ENCODE measurements around the gene ANO3. TPM values are rescaled to one million over a fixed set of nuclear protein-coding genes. Genes with fewer than 3 reads are reported as not detected.

ANO3 gene
- total and polyA plus RNA-seq, 4 donors: under 0.01 to 2.0 (median 0.40) TPM

- no peak overlapping the region for H3K9ac ChIP-seq (ENCODE audit: low read depth in 1 of 2, low read length in 2 of 2)
- H3K36me3 ChIP-seq (ENCODE audit: control insufficient read depth in 4 of 4, insufficient read depth in 3 of 4, low read depth in 1 of 4, low read length in 3 of 4): no peaks in the 10 kb centered on the region
- no peak for DNase-seq (ENCODE audit: low spot score)
- TF ChIP-seq EGR1 (IDR thresholded peaks at IDR 0.05; ENCODE audit: low read depth in 2 of 2): no peak
- TF ChIP-seq, protein P1, sequence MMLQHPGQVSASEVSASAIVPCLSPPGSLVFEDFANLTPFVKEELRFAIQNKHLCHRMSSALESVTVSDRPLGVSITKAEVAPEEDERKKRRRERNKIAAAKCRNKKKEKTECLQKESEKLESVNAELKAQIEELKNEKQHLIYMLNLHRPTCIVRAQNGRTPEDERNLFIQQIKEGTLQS (IDR thresholded peaks at IDR 0.05): no peak
- no peak for TF ChIP-seq FOXA1 (IDR thresholded peaks at IDR 0.05)
- no peak for TF ChIP-seq YY1 (IDR thresholded peaks at IDR 0.05)
- no peak for TF ChIP-seq ZBTB33 (IDR thresholded peaks at IDR 0.05)
- TF ChIP-seq NR2F2 (IDR thresholded peaks at IDR 0.05): no peak
- TF ChIP-seq GABPA (IDR thresholded peaks at IDR 0.05 in 1 of 2, conservative IDR thresholded peaks at IDR 0.05 in 1 of 2): no peak
- no peak for TF ChIP-seq MAX (IDR thresholded peaks at IDR 0.05)
- TF ChIP-seq TAF1 (conservative IDR thresholded peaks at IDR 0.05): no peak
- TF ChIP-seq CTCF (IDR thresholded peaks at IDR 0.05; ENCODE audit: low read depth, low read length, missing input control): no peak
- no peak for TF ChIP-seq HNF4G (IDR thresholded peaks at IDR 0.05)
- TF ChIP-seq FOXA2 (IDR thresholded peaks at IDR 0.05): no peak
- no peak for TF ChIP-seq RAD21 (IDR thresholded peaks at IDR 0.05)
- no peak overlapping the region for H3K27ac ChIP-seq (ENCODE audit: low read depth in 1 of 2, low read length in 2 of 2)
- no peak overlapping the region for H3K4me3 ChIP-seq (ENCODE audit: low read depth in 1 of 3, low read length in 3 of 3)
- 36% methylated on average over 2 of the region's 2 CpGs for WGBS
- H3K9me3 ChIP-seq (ENCODE audit: control insufficient read depth in 4 of 4, low read length in 3 of 4): no peaks in the 10 kb centered on the region
- peaks cover 0 to 6% (median 1%) of the 10 kb centered on the region in 4 donors for H3K4me1 ChIP-seq (ENCODE audit: control insufficient read depth in 4 of 4, insufficient read depth in 4 of 4, low read length in 3 of 4)
- peaks cover 0 to 8% (median 4%) of the 10 kb centered on the region in 4 donors for H3K27me3 ChIP-seq (ENCODE audit: control insufficient read depth in 4 of 4, insufficient read depth in 4 of 4, low read length in 3 of 4)
These were observed 2.7 kb upstream of the ANO3 start for GRCh38 chr11:26329206-26329605.

GRCh38 chr11:26330262-26330661, 1.7 kb upstream of the ANO3 start:
- no peak overlapping the region for H3K27ac ChIP-seq (ENCODE audit: low read depth in 1 of 2, low read length in 2 of 2)
- H3K4me1 ChIP-seq (ENCODE audit: control insufficient read depth in 4 of 4, insufficient read depth in 4 of 4, low read length in 3 of 4): peaks cover 0 to 6% (median 1%) of the 10 kb centered on the region in 4 donors
- no peak for DNase-seq (ENCODE audit: low spot score)
- peaks cover 0 to 8% (median 2%) of the 10 kb centered on the region in 4 donors for H3K27me3 ChIP-seq (ENCODE audit: control insufficient read depth in 4 of 4, insufficient read depth in 4 of 4, low read length in 3 of 4)
- H3K9ac ChIP-seq (ENCODE audit: low read depth in 1 of 2, low read length in 2 of 2): no peak overlapping the region
- H3K4me3 ChIP-seq (ENCODE audit: low read depth in 1 of 3, low read length in 3 of 3): no peak overlapping the region
- H3K36me3 ChIP-seq (ENCODE audit: control insufficient read depth in 4 of 4, insufficient read depth in 3 of 4, low read depth in 1 of 4, low read length in 3 of 4): no peaks in the 10 kb centered on the region
- no peaks in the 10 kb centered on the region for H3K9me3 ChIP-seq (ENCODE audit: control insufficient read depth in 4 of 4, low read length in 3 of 4)
- WGBS: 84% methylated on average over 4 of the region's 4 CpGs
- no peak for TF ChIP-seq RXRA (IDR thresholded peaks at IDR 0.05)
- TF ChIP-seq, protein P2, sequence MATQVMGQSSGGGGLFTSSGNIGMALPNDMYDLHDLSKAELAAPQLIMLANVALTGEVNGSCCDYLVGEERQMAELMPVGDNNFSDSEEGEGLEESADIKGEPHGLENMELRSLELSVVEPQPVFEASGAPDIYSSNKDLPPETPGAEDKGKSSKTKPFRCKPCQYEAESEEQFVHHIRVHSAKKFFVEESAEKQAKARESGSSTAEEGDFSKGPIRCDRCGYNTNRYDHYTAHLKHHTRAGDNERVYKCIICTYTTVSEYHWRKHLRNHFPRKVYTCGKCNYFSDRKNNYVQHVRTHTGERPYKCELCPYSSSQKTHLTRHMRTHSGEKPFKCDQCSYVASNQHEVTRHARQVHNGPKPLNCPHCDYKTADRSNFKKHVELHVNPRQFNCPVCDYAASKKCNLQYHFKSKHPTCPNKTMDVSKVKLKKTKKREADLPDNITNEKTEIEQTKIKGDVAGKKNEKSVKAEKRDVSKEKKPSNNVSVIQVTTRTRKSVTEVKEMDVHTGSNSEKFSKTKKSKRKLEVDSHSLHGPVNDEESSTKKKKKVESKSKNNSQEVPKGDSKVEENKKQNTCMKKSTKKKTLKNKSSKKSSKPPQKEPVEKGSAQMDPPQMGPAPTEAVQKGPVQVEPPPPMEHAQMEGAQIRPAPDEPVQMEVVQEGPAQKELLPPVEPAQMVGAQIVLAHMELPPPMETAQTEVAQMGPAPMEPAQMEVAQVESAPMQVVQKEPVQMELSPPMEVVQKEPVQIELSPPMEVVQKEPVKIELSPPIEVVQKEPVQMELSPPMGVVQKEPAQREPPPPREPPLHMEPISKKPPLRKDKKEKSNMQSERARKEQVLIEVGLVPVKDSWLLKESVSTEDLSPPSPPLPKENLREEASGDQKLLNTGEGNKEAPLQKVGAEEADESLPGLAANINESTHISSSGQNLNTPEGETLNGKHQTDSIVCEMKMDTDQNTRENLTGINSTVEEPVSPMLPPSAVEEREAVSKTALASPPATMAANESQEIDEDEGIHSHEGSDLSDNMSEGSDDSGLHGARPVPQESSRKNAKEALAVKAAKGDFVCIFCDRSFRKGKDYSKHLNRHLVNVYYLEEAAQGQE (IDR thresholded peaks at IDR 0.05): no peak
- TF ChIP-seq GABPA (IDR thresholded peaks at IDR 0.05 in 1 of 2, conservative IDR thresholded peaks at IDR 0.05 in 1 of 2): no peak
- TF ChIP-seq FOXA1 (IDR thresholded peaks at IDR 0.05): no peak
- no peak for TF ChIP-seq RAD21 (IDR thresholded peaks at IDR 0.05)
- TF ChIP-seq HNF4G (IDR thresholded peaks at IDR 0.05): no peak
- TF ChIP-seq, protein P1 (IDR thresholded peaks at IDR 0.05): no peak
- no peak for TF ChIP-seq SP1 (IDR thresholded peaks at IDR 0.05)
- TF ChIP-seq FOXA2 (IDR thresholded peaks at IDR 0.05): no peak
- no peak for TF ChIP-seq YY1 (IDR thresholded peaks at IDR 0.05)
- no peak for TF ChIP-seq CTCF (IDR thresholded peaks at IDR 0.05; ENCODE audit: low read depth, low read length, missing input control)
